Stimulated activated CD4-positive, alpha-beta T cell treated with anti-CD3 and anti-CD28 coated beads, Interleukin-15, amount 100 ng/mL, for 48 hours (primary cell): Measurements from ENCODE around the gene SSBP2.
"Not testable (repeated sequence)": the region's sequence is repeated elsewhere in the genome, so short reads cannot be mapped to it uniquely, and the experiment has no call there.

ENCODE experiments used
- DNase-seq, 2 donors: peaks; one replicate each; pipeline ENCODE4 v3.0.0-alpha.2; 2020; ENCODE audit warnings: low read depth in 2 of 2

SSBP2 gene

GRCh38 chr5:81592085-81592484, 158.8 kb downstream of the SSBP2 start:
- DNase-seq, result not testable (repeated sequence)

DNA sequence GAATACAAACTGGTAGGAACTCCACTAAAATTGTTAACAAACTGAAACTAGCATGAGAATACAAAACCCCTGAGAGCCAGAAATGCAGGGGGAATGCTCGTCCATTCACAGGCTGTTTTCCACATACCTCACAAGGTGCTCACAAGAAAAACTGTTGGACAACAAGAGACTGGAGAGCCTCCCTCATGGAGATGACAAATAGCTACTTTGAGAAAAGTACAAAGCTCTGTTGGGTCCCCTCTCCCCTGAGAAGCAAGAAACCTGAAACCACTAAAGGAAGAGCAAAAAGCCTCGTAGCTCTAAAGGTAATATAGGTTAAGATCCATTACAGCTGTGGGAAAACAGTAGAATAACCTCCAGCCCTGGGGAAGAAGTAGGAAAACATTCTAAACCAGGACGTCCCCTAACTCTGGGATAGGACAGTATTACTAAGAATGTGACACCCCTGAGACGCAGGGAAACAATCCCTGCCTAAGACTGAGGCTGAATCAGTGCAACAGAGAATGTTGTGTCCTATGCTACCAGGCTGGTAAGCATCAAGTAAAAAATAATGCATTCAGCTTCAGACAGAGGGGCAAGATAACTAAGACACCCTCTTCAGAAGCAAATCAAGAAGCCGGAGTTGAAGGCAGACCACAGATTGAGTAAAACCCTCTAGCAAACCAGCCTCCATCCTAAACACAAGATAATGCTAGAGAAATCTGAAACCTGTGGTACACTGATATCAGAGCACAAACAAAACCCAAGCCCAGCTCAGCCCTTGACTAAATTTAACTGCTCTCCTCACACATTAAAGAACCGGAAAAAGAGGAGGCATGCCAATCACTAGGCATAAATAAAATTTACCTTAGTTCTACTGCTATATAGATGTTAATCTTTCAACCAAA, 160.2 kb downstream of the SSBP2 start:
- no peak for DNase-seq

DNA sequence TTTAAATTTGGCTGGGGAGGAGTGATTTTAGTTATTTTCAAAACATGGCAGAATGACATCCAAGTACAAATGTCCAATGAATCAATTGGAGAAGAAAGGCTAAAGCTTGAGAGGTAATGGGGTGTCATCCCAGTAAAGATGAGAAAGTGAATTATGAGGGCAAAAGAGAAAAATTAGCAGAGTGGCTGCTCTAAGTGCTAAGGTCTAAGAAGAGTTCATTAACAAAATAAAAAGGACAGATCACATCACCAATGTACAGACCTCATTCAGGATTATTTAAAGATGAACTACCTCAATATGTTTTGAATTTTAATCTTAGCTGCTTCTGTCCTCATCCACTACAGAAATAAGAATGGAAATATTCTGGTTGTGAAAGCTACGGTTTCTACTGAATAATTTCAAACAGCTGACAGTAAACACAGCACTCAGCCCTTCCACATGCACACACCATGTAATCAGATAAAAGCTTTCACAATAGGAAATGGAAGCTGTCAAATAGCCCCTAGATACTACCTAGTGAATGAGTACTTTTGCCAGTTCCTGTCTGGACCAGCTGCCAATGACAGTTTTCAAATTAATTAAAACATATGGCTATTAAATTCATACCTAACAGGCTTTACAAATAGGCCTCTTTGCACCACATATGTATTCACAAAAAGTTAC, 171.5 kb downstream of the SSBP2 start:
- DNase-seq, result no peak

GRCh38 chr5:81577091-81577490, 173.8 kb downstream of the SSBP2 start:
- DNase-seq, result no peak

- no peak for DNase-seq
Measured at GRCh38 chr5:81575924-81576323, 175.0 kb downstream of the SSBP2 start.

DNA sequence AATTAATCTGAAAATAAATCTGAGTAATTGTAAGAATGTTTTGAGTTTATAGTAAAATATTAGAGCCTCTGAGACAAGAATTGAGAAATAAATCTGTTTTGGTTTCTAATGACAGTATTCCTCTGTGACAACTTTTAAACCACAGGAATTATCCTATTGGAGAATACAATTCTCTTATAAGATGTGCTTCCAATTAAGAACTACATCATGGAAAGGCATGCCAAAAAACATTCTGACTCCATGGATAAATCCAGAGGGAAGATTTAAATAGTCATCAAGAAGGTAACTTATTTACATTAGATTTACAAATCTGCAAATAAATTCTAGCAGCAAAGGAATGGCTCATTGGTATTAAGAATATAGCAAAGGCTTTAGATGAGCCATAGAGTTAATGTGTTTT, 178.7 kb downstream of the SSBP2 start:
- DNase-seq, result no peak

GRCh38 chr5:81558188-81558587, 192.7 kb downstream of the SSBP2 start:
- no peak for DNase-seq

DNA sequence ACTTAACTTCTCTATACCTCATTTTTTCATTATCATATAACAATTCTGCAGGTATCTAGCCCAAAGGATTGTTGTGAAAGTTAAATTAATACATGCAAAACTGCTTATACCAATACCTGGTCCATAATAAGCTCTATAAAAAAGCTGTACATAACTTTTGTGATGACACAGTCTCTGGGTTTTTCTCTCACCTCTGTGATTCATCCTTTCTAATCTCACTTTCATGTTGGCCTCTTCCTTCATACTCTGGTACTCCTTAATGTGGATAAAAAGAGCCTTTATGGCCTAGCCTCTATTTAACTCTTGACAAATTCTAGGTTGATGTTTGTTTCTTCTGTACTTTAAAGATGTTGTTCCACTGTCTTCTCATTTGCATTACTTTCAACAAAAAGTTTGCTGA, 194.1 kb downstream of the SSBP2 start:
- DNase-seq, result no peak

DNA sequence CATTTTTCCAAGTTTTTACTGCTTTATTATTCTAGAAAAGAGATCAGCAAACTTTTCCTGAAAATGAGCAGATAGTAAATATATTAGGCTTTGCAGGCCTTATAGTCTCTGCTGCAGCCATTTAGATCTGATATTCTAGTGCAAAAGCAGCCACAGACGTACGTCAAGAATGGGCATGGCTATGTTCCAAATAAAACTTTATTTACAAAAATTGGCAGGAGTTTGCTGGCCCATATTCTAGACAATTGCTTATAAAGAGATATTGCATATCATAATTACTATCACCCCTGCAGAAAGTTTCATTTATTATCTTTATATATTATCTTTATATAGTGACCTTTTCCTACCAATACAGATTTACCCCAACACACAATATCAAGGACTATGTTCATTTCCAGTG, 195.0 kb downstream of the SSBP2 start:
- DNase-seq, result no peak

DNA sequence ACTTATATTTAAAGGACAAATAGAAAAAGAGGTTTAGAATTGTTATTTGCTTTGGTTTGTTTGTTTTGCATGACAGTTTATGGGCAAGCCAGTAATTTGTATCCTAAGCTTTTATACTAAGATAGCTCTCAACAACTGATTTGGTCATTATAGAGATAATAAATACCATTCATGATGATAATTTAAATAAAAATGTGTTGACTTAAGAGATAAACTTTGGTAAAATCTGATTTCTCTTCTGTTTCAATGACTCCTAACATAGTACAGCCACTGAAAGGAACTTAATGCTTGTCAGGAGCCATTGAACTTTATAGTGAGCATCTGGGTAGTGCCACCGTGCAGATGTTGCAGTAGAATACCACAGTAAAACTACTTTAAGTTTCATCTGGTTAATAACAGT, 196.2 kb downstream of the SSBP2 start:
- no peak for DNase-seq

- DNase-seq, result no peak
Measured at GRCh38 chr5:81553567-81554212, 197.2 kb downstream of the SSBP2 start.

DNA sequence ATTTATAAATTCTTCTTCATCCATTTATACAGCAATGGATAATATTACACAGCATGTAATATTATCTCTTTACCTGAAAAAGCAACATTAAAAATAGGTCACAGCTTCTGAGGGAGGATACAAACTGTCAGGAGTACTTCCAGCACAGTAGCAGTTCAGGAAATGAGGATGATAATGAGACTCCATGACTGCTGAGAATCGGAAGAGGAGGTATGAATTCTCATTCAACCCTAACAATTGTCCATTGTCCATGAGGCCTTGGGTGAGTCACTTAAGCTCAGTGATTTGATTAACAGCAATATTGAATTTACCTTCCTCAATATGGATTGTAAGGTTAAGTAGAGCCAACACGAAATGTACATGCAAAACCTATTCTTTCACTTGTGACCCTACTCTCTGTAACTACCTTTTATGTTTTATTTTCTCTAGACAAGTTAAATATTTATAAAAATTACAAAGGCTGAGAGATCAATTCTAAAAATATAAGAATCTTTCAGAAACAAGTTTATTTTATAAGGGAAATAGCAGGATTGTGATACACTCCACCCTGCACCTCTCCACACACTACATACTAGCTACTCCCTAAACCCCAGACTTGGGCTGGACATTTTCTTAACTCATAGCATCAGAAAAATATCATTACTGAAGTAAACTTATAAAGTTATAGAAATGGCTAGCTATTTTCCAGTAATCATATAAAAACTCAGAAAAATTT, 197.9 kb downstream of the SSBP2 start:
- no peak for DNase-seq

DNA sequence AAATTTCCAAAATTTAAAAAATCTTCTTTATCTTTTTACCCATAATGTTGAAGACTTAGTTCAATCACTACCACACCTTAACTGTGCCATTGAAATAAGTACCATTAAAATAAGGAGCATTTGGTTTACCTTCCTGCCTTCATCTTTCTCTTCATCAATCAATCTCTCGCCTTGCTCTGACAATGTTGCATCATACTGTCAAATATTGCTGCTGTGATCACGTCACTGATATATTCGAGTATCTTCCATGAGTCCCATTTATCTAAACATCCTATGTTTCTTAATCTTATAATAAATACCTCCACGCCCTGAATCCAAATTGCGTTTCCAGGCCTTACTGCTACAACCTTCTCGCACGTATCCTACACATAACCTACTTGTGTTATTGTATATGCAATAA, 201.8 kb downstream of the SSBP2 start:
- DNase-seq, result no peak

- no peak for DNase-seq
Measured at GRCh38 chr5:81547001-81547400, 203.9 kb downstream of the SSBP2 start.

GRCh38 chr5:81545911-81546310, 205.0 kb downstream of the SSBP2 start:
- DNase-seq, result no peak

- no peak for DNase-seq
Measured at GRCh38 chr5:81544351-81545018, 206.4 kb downstream of the SSBP2 start.

DNA sequence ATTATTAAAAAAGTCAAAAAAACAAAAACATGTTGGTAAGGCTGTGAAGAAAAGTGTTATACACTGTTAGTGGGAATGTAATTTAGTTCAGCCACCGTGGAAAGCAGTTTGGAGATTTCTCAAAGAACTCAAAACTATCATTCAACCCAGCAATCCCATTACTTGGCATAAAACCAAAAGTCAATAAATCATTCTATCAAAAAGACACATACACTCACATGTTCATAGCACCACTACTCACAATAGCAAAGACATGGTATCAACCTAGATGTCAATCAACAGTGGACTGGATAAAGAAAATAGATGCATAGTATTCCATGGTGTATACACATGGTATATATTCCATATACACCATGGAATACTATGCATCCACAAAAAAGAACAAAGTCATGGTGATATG, 208.7 kb downstream of the SSBP2 start:
- DNase-seq, result no peak

DNA sequence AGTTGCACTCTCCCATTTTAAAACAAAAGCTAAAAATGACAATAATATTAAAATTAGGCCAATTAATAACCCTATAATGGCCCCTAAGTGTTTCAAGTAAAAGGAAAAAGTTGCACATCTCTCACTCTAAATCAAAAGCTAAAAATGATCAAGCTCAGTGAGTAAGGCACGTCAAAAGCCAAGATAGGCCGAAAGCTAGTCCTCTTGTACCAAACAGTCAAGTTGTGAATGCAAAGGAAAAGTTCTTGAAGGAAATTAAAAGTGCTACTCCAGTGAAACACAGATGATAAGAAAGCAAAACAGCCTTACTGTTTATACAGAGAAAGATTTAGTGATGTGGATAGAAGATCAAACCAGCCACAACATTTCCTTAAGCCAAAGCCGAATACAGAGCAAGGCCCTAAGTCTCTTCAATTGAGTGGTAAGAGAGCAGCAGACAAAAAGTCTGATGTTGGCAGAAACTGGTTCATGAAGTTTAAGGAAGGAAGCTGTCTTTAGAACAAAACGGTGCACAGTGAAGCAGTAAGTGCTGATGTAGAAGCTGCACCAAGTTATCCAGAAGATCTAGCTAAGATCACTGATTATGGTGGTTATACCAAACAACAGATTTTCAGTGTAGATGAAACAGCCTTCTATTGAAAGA, 212.9 kb downstream of the SSBP2 start:
- no peak for DNase-seq

- DNase-seq, result no peak
Measured at GRCh38 chr5:81534441-81534840, 216.5 kb downstream of the SSBP2 start.

GRCh38 chr5:81533629-81534405, 217.1 kb downstream of the SSBP2 start:
- no peak for DNase-seq
